Stimulated activated CD8-positive, alpha-beta memory T cell treated with anti-CD3 and anti-CD28 coated beads, Interleukin-2, amount 100 ng/mL, for 48 hours (primary cell): ENCODE results near the gene TGM4.
"Not testable (repeated sequence)": the region's sequence is repeated elsewhere in the genome, so short reads cannot be mapped to it uniquely, and the experiment has no call there.

Source experiments
- DNase-seq, 2 donors: peaks; one replicate each; pipeline ENCODE4 v3.0.0-alpha.2; 2020; ENCODE audit warnings: low read depth in 2 of 2

Gene TGM4

DNA sequence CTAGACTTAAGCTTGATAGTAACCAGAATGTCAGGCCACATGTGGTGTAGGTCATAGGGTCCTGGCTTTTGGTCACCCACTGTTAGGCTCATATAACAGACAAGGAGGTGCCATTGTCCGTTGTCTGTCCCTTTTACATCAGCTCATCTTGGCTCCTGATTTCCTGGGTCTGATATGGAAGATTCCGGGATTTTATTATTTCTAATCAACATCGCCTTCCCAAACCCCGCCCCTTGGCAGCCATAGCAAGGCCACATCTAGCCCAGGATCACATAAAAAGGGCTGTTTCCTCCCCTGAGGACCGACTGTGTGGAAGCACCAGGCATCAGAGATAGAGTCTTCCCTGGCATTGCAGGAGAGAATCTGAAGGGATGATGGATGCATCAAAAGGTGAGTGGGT, at the start of gene TGM4:
Gene TGM4 (plus strand): TSS at position 301 of the 400 bp plus-strand sequence. CDS start 71 bp downstream, at position 372.
- no peak for DNase-seq

DNA sequence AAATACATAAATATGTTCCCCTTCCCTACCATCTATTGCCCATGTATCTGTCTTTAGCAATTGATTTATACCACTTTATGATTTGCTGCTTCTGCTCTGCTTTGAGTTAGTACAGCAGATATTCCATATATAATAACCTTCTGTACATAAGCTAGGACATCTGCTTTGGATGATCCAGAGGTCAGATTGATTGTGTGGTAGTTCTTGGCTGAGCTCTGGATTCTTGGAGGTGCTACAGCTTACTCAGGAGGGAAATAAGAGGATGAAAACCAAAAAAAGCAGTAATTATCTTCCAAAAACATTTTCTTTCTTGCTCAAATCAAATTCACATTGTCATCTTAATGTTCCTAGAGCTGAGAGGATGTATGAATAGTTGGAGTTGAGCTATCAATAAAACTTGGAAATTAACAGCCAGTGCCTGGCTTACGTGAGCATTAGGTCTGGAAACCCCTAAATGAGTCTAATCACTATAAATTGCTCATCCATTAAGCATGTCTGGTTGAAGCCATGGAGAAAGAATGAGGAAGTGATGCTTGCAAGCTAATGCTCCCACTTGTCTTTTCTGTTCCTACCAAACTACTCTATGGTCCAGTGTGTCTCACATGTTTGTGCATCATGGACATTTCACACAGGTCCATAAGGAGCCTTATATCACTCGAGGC, 49.0 kb upstream of the TGM4 start:
- no peak for DNase-seq

DNA sequence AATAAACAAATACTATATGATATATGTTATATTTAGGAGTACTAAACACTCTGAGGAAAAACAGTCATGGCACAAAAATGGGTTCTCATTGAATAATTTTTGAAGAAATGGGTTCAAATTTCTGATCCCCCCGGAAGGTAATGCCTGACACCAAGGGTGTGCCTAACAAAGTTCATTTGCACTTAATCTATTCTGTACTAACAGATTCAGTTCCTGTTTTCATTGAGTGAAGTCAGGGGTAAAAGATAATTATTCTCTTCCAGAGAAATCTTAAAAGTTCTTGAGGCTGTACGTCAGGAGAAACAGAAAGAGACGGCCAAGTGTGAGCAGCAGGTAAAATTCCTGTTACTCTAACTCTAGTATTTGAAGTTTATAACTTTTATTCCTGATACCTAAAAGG, 47.2 kb upstream of the TGM4 start:
- no peak for DNase-seq

DNA sequence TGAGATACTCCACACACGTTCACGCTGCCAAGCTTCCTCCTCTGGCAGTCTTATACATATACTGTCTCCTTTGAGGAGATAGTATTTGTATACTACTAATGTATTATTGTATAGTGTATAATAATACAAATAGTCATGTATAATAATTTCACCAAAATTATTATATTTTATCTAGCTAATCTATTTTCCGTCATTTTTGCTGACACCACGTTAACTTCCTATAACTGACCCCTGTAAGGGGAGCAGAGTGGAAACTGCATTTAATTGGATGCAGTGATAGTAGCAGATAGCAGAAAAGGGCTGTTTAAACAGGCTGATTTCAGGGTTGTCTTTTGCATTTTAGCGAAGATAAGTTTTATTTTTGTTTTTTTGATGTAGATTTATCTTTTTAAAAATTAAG, 43.2 kb upstream of the TGM4 start:
- DNase-seq, result no peak

DNA sequence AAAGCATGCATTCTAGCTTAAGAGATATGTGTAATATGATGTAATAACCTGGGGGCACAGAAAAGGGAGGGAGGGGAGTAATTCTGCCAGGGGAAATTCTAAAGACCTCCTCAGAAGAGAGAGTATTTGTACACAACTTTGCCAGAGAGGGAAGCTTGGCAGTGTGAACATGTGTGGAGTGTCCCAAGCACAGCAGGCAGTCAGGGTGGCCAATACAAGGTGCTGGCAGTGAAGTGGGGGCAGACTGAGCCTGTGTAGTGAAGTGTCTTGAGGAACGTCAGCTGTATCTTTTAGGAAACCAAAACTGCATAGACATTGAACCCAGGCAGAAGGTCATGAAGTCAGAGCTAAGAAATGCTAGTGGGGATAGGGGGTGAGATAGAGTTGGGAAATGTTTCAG, 42.4 kb upstream of the TGM4 start:
- DNase-seq, result no peak

DNA sequence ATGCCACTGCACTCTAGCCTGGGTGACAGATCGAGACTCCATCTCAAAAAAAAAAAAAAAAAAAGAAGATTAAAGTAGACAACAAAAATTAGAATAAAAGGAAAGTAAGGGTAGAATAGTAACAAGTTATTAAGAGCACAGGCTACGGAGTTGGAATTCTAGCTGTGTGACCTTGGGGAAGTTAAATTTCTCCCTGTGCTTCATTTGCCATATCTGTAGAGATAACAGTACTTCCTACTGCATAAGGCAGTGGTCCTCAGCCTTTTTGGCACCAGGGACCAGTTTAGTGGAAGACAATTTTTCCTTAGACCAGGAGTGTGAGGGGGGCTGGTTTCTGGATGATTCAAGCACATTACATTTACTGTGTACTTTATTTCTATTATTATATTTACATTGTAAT, 41.4 kb upstream of the TGM4 start:
- DNase-seq, result no peak

DNA sequence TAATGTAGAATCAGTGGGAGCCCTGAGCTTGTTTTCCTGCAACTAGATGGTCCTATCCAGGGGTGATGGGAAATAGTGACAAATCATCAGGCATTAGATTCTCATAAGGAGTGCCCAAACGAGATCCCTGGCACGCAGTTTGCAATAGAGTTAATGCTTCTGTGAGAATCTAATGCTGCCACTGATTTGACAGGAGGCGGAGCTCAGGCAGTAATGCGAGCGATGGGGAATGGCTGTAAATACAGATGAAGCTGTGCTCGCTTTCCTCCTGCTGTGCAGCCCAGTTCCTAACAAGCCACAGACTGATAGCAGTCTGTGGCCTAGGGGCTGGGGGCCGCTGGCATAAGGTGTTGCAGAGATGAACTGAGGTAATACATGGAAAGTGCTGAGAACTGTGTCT, 41.0 kb upstream of the TGM4 start:
- DNase-seq, result no peak

DNA sequence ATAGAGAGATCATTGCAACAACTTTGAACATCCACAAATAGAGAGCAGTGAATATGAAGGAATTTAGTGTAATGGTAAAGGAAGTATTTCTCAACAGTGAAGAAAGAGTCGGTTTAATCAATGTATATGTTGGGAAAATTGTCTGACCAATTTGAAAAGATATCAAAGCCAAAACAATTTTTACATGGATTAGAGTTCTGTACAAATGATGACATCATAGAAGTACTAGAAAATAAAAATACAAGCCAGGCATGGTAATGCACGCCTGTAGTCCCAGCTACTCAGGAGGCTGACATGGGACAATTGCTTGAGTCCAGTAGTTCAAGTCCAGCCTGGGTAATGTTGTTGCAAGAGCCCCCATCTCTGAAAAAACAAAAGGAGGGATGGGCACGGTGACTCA, 38.7 kb upstream of the TGM4 start:
- DNase-seq, result no peak

DNA sequence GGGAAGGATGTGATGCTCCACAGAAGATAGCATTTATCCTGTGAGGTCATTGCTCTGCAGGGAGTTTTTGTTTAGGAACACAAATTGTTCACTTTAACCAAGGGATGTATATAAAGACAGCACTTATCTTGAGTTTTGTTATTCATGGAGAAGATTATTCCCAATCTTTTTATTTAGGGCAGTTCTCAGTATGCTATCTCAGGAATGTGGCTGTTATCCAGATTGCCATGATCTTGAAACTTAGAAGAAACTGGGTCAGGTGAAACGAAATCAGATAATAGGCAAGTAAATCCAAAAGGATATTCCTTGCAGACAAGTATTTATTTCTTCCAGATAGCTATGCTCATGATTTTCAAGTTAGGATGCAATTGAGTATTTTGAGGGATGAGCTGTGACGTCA, 32.0 kb upstream of the TGM4 start:
- DNase-seq, result no peak

DNA sequence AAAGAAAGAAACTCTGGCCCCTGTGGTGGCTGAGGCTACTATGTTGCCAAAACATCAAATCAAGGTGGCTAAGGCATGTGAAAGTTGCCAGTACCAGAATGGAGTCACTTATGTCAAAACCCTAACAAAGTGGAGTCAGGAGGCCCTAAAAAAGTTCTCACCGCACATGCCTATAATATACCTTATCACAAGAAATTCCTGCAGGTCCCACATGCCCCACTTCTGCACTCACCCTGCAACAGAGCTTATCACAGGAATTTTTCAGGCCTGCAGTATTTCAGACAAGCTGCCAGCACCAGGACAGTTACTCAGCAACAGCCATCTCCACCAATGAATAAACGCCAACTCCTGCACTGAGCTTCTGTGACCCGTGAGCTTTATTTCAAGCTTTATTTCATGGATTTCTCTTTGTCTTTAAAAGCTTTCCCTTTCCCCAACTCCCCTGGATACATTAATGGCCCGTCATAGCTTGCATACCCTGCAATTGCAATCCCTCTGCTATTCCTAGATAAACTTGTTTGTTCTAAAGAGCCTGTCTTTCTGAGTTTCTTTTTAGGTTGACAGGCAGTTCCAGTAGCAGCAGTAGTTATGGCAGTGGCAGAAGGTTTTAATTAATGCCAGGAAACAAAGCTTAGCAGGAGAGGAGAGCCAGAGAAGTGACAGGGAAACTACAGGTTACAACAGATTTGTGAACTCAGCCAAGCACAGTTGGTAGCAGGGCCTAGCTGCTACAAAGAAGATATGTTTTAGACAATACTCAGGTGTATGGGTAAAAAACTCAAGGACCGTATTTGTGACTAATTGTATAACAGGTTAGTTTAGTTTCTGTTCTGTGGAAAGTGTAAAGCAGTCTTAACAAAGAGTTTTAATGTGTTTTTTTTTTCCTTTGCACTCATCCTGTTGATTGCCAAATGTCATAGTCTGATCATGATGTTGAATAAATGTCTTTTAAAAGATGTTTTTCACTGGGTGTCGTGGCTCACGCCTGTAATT, 28.6 kb upstream of the TGM4 start:
- no peak for DNase-seq

DNA sequence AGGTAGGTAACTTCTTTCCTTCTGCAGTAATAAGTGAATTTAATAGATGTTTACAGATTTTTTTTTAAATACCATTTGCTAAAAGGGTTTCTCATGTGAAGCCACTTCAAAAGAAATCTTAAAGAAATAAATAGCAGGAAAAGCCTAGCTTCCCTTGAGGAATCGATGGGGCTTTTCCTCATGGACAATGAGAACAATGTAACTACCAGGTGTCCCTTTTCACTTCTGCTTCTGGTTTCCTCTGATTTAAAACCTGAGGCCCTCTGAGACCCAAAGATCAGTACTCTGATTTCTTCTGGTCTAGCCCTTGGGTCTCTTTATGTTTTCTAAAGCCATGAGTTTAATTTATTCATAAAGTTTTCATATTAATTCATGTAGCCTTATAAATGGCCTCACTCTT, 25.8 kb upstream of the TGM4 start:
- no peak for DNase-seq

DNA sequence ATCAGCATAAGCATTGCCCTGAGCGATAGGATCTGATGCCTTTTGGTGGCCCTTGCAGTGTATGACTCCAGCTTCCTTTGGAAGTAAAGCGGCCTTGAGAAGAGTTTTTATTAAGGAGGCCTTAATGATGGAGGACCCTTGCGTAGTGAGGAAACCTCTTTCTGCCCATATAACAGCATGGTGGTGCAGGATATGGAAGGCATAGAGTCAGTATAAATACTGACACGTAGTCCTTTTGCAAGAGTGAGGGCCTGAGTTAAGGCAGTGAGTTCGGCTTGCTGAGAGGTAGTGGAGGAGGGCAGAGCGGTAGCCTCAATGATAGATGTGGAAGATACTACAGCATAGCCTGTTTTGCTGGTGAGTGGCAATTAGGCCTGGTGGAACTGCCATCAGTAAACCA, 17.7 kb upstream of the TGM4 start:
- not testable (repeated sequence) for DNase-seq

DNA sequence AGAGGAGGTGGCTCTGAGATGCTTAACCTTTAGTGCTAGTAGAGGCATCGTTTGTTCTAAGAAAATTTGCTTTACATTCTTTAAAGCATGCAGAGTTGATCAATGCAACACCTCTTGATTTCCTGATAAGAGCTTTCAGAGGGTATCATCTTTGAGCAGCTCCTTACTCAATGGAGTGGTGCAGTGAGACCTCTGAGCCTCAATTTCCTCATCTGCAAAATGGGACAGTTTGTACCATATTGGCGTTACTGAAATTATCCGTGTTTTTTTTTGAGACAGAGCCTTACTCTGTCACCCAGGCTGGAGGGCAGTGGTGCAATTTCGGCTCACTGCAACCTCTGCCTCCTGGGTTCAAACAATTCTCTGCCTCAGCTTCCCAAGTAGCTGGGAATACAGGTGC, 14.3 kb upstream of the TGM4 start:
- no peak for DNase-seq

DNA sequence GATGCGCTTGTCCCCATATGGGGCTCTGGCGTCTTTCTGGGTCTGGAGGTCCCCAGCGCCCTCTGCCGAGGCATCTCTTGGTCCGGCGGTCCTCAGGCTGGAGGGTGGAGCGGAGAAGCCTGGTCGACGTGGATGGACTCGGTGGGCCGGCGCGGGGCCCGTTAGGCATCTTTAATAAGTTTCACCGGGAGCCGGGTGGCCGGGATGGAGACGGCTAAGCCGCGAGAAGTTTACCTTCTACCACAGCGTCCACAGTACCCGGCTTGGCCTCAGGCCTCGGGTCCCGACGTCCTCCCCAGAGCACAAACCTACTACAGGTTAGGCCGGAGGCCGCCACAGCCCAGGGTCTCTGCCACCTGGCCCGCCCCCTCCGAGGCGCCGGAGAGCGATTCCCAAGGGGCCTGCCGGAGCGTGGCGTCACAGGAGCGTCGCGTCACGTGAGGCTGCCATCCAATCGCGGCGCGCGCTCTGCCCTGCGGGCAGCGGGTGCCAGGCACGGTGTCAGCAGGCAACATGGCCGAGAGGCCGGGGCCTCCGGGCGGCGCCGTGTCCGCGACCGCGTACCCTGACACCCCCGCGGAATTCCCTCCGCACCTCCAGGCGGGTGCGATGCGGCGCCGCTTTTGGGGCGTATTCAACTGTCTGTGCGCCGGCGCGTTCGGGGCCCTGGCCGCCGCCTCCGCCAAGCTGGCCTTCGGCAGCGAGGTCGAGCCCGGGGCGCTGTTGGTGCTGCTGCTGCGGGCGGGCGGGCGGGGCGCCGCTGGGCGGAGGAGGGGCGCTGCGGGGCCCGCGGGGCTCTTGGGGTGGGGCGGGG, 12.8 kb upstream of the TGM4 start, which contains the start of gene TMEM42:
Gene TMEM42 (plus strand): TSS at position 501 of the 814 bp plus-strand sequence. CDS start 13 bp downstream, at position 514.
- DNase-seq, result peak; percentile 79 to 80

DNA sequence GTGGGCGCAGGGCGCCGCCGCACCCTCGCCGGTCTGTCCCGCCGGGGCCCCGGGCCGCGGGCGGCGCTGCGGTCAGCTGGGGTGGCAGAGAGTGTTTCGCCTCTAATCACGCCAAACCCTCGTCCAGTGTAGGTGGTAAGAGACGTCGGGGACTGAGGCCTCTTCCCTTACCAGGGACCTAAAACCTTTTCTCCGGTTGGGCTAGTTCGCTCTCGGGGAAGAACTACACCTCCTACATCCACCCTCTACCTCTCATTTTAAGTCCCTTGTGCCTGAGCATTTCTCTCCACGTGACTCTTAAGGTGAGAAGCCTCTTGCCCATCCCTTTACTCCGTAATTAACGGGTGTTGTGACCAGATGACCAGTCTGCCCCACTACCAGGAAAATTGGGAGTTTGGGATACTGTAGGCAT, 12.2 kb upstream of the TGM4 start:
- DNase-seq, result no peak

DNA sequence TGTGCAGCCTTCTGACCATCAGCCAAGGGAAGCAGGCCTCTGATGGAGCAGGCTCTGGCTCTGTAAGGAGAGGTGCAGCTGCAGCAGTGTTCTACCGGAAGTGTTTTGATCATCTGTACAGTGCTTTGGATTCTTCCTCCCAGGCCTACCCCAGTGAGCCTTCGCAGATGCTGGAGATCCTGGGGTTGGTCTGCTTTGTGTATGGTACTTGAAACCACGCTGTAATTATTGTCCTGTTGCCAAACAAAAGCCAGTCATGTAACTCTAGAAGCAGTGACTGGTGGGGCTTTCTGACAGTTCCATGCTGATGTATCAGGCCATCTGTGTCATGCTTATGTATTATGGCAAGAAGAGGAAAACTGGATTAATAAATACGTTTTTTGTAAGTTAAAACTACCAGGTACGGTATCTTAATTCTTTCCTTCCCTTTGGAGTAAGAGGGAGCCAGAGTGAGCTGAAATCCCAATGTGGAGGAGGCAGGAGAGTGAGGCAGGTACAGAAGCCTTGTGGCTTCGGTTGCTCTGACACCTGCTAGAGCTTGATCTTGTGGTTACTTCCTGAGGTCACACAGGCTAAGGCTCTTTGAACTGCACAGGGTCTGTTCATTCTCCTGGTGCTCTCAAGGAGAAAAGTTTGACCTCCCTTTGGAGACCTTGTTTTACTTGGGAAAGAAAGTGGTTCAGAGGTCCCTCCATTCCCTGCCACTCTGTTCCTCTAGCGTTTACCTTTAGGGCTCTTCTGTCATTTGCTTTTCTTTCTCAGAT, 9.0 kb upstream of the TGM4 start:
- no peak for DNase-seq

DNA sequence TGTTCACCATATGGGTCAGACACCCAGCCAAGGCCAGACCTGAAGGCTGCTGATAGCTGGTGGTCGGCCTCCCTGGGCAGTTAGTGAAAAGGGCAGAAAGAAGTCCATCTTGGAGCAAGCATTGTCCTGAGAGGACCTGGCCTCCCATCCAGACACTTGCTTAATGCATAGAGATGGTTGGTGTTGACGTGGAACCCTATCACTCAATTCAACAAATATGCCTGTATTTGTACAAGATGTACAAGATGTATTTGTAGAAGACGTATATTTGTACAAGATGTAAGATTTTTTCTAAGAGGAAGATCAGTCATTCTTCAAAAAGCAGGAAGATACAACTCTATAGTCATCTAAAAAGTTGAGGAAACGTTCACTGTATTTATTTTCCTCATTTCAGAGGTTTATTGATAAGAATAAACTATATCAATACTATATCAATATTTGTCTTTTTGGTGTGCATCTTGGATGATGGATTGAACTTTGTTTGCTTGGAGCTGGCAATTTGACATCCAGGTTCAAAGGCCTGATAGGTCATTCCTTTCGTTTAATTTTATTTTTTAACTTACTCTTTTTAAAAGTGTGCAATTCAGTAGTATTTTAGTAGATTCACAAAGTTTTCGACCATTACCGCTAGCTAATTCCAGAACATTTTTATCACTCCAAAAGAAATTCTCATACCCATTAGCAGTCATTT, 6.8 kb upstream of the TGM4 start:
- no peak for DNase-seq

DNA sequence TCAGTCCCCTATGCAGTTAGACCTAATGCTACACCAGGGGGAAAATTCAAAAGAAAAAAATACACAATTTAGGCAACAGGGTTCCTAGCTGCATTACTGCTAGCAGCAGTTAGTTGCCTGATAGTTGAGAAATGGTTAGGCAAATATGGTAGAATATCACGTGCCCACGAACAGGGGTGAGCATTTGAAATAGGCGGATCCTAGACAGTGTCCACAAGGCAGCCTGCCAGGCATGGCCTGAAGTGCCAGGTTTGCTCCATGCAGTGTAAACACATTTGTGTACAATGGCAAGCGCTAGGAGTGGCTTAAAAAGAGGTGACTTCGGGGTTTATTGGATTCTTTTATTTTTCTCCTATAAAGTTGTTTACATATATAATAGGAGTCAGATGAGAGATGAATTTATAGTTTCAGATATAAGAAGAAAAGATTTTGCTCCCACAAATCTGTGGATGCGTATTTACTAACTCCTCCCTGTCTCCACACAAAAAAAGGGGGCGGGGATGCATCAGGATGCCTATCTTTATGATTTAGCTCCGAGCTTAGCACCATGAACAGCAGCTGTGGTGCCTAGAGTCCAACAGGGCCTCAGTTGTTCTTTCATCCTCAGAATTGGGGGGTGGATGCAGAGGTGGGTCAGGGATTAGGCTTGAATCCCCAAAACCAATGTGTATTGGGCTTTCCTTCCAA, 3.9 kb upstream of the TGM4 start:
- no peak for DNase-seq

DNA sequence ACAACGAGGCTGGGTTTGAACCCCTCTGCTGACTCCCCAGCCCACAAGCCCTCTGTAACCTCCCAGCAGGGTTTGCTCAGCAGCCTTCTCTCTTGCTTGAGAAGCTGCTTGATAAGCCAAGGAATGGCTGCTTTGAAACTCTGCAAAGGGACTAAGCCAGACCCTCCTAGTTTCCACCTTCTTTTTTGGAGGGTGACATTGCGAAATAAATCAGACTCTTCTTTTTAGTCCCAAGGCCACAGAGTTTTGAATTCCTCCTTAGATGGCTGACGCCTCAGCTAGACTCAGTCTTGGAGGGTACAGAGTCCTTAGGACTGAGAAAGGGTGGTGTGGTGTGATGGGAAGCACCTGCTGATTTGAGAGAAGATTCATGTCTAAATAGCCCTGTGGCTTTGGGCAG, 1.2 kb downstream of the TGM4 start:
- DNase-seq, result no peak

DNA sequence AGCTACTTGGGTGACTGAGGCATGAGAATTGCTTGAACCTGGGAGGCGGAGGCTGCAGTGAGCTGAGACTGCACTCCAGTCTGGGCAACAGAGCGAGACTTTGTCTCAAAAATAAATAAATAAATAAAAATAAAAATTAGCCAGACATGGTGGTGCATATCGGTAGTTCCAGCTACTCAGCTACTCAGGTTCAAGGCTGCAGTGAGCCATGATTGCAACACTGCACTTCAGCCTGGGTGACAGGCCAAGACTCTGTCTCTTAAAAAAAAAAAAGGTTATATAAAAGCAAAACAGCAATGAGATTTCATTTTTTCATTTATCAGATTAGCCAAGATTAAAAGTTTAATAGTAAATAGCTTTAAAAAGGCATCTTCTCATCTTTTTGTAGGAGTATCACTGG, 2.9 kb downstream of the TGM4 start:
- no peak for DNase-seq
